ENCODE results near the gene DPP6. TPM values are rescaled to one million over a fixed set of nuclear protein-coding genes. Genes with fewer than 3 reads are reported as not detected.

DPP6 gene
- total RNA-seq, 4 donors from 2014 or later, result 1.5 to 2.9 TPM; not detected in 2

DNA sequence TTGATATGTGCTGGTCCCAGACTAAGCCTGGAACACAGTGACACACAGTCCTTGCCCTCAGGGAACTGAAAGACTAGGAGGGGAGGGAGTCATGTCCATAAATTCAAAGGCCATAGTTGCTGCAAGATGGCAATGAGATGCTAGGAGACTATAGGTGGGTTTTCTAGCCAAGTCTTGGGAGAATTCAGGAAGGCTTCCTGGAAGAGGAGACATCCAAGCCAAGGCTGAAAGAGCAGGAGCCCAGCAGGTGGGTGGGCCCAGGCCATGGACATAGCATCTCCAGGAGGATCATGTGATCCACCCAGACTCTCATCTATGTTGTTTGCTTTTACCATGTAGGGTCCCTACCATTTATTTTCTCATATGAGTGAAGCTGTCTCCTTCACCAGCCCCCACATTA, 335.1 kb downstream of the DPP6 start:
- Histone ChIP-seq H3K27ac (no peak overlapping the region), H3K9me3 (peaks cover 0 to 6% (median 0%) of the 10 kb centered on the region in 4 donors), H3K4me3 (no peak overlapping the region), H3K36me3 (no peaks in the 10 kb centered on the region), H3K27me3 (no peaks in the 10 kb centered on the region), H3K4me1 (no peaks in the 10 kb centered on the region)
- TF ChIP-seq, protein P1, sequence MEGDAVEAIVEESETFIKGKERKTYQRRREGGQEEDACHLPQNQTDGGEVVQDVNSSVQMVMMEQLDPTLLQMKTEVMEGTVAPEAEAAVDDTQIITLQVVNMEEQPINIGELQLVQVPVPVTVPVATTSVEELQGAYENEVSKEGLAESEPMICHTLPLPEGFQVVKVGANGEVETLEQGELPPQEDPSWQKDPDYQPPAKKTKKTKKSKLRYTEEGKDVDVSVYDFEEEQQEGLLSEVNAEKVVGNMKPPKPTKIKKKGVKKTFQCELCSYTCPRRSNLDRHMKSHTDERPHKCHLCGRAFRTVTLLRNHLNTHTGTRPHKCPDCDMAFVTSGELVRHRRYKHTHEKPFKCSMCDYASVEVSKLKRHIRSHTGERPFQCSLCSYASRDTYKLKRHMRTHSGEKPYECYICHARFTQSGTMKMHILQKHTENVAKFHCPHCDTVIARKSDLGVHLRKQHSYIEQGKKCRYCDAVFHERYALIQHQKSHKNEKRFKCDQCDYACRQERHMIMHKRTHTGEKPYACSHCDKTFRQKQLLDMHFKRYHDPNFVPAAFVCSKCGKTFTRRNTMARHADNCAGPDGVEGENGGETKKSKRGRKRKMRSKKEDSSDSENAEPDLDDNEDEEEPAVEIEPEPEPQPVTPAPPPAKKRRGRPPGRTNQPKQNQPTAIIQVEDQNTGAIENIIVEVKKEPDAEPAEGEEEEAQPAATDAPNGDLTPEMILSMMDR (IDR thresholded peaks at IDR 0.05), result no peak
- TF ChIP-seq POLR2A (IDR thresholded peaks at IDR 0.05), result no peak
- DNase-seq, result no peak

DNA sequence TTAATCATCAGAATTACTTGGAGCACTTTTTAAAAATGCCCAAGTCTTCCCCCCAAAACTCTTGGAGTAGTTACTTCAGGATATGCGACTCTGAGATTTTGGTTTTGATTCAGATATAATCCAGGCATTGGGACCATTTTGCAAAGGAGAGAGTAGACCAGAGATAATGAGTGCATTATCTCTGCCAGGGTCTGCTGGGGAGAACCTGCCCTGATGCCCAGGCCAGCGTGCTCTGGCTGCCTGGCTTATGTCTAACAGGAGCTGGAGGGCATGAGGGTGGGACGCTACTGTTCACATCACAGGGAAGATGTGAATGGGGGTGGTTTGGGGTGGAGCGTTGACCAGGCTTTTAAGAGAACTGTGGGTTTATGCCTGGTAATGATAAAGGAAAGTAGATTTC, 336.2 kb downstream of the DPP6 start:
- Histone ChIP-seq H3K4me1 (no peaks in the 10 kb centered on the region), H3K9me3 (peaks cover 0 to 6% (median 0%) of the 10 kb centered on the region in 4 donors), H3K4me3 (no peak overlapping the region), H3K36me3 (no peaks in the 10 kb centered on the region), H3K27ac (no peak overlapping the region), H3K27me3 (no peaks in the 10 kb centered on the region)
- no peak for TF ChIP-seq POLR2A (IDR thresholded peaks at IDR 0.05)
- TF ChIP-seq, protein P1 (IDR thresholded peaks at IDR 0.05), result no peak
- DNase-seq, result no peak

DNA sequence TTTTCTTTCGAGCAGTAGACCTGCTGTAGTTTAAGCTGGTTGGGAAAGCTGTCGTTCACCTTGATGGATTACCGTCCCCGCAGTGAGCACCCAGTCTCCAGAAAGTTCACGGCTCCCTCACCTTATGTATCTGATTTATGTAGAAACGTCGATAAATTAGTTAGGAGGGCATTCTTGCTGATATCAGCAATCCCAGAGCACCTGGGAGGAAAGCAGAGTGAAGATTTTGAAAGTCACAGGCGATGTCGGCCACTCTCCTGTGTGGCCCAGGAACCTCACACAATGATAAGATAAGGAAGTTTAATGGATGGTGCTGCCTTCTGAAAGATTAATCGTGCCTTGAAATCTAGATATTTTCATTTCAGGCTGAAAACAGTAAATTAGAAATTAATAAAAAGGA, 336.8 kb downstream of the DPP6 start:
- H3K4me3 ChIP-seq, result no peak overlapping the region

DNA sequence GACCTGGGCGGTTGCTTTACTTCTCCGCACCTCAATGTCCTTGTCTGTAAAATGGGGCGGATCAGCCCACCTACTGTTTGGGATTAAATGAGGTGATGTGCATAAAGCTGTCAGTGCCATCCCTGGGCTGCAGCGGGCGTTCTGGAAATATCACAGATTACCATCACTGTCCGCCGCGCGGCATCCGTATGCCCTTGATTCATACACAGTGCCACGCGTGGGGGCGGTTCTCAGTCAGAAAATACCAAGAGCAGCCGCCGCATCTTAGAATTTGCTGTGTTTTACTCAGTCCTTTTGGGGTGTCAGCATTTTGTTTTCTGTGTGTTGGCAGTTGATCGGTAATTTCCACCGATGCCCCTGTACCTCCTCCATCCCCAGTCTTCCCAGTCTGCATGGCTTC, 338.8 kb downstream of the DPP6 start:
- Histone ChIP-seq H3K9me3 (peaks cover 0 to 6% (median 0%) of the 10 kb centered on the region in 4 donors), H3K4me3 (no peak overlapping the region), H3K27ac (no peak overlapping the region), H3K27me3 (no peaks in the 10 kb centered on the region), H3K36me3 (no peaks in the 10 kb centered on the region), H3K4me1 (no peaks in the 10 kb centered on the region)
- no peak for TF ChIP-seq POLR2A (IDR thresholded peaks at IDR 0.05)
- TF ChIP-seq, protein P1 (IDR thresholded peaks at IDR 0.05), result no peak
- DNase-seq, result no peak

More for the DNA sequence above, 336.8 kb downstream of the DPP6 start:
- no peak for DNase-seq
- no peaks in the 10 kb centered on the region for H3K4me1 ChIP-seq
- TF ChIP-seq, protein P1 (IDR thresholded peaks at IDR 0.05), result no peak
- H3K27ac ChIP-seq, result no peak overlapping the region
- H3K27me3 ChIP-seq, result no peaks in the 10 kb centered on the region
- peaks cover 0 to 6% (median 0%) of the 10 kb centered on the region in 4 donors for H3K9me3 ChIP-seq
- H3K36me3 ChIP-seq, result no peaks in the 10 kb centered on the region

DNA sequence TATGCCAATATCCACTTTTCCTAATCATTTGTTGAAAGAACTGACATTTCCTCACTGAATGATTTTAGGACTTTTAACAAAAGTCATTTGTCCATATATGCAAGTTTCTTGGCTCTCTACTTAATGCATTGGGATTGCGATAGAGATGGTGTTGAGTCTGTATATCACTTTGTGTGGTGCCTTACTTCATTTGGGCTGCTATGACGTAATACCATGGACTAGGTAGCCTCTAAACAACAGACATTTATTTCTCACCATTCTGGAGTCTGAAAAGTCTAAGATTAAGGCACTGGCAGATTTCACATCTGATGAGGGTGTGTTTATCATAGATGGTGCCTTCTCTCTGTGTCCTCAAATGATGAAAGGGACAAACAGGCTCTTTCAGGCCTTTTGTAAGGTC, 342.6 kb downstream of the DPP6 start:
- Histone ChIP-seq H3K4me3 (no peak overlapping the region), H3K4me1 (no peaks in the 10 kb centered on the region), H3K9me3 (peaks cover 0 to 7% (median 0%) of the 10 kb centered on the region in 4 donors), H3K27ac (no peak overlapping the region), H3K36me3 (no peaks in the 10 kb centered on the region), H3K27me3 (no peaks in the 10 kb centered on the region)
- DNase-seq, result no peak
- TF ChIP-seq, protein P1 (IDR thresholded peaks at IDR 0.05), result no peak
- no peak for TF ChIP-seq POLR2A (IDR thresholded peaks at IDR 0.05)

DNA sequence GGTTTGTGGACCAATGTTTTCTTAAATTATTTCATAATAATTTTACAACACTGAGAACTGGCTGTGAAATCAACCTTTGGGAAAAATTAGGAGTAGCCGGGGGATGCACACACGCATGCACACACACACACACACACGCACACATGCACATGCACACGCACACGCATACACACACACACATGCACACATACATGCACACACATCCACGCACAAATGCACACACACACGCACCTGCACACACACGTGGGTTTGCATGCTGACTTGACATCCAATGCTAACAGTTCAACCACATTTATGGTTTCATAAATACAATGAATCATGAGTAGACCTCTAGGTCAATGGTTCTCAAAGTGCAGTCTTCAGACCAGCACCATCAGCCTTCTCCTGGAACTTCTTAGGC, 354.1 kb downstream of the DPP6 start:
- H3K4me1 ChIP-seq, result no peaks in the 10 kb centered on the region
- no peaks in the 10 kb centered on the region for H3K9me3 ChIP-seq
- H3K36me3 ChIP-seq, result no peaks in the 10 kb centered on the region
- no peak overlapping the region for H3K27ac ChIP-seq
- H3K27me3 ChIP-seq, result no peaks in the 10 kb centered on the region
- no peak overlapping the region for H3K4me3 ChIP-seq
- TF ChIP-seq, protein P1 (IDR thresholded peaks at IDR 0.05), result no peak
- TF ChIP-seq POLR2A (IDR thresholded peaks at IDR 0.05), result no peak
- DNase-seq, result no peak

Data from Peyer's patch (tissue), 4 donors.